HEK293 (cell line): Measurements from ENCODE around the gene SLC39A11.

Experiments used
- CTCF ChIA-PET: fragments of 350-600 bp; formaldehyde crosslinking; extraction: SDS; loops from one replicate; lab custom pipeline; 2021; ENCODE audit warnings: antibody characterized with exemption; lab: Yijun Ruan, JAX
- POLR2A ChIA-PET: fragments of 300-600 bp; formaldehyde crosslinking; extraction: SDS; loops from one replicate; lab custom pipeline; 2020; ENCODE audit warnings: antibody characterized with exemption, inconsistent platforms; lab: Yijun Ruan, JAX
- H3K27ac ChIP-seq: fragments of 200-500 bp; sonication (Bioruptor generic); 2 replicates; pipeline ENCODE4 v1.5.1; 2014; ENCODE audit warnings: low read depth, low read length, control low read depth, inconsistent platforms; ENCODE audit errors: extremely low read depth
- H3K36me3 ChIP-seq, 2 experiments: fragments of 200-500 bp in 1 of 2; sonication (Bioruptor generic) in 1 of 2; 1 replicate in 1 of 2; 2 replicates in 1 of 2; pipeline ENCODE4 v1.5.1; 2014 to 2017; ENCODE audit warnings: inconsistent platforms in 2 of 2, low read length in 2 of 2; ENCODE audit not compliant: control insufficient read depth in 2 of 2, insufficient read depth in 1 of 2
- H3K4me1 ChIP-seq: fragments of 200-500 bp; sonication (Bioruptor generic); 2 replicates; pipeline ENCODE4 v1.5.1; 2014; ENCODE audit warnings: mild to moderate bottlenecking, low read length, inconsistent platforms; ENCODE audit not compliant: control insufficient read depth, insufficient read depth
- H3K4me3 ChIP-seq: 2 replicates; pipeline ENCODE4 v1.5.1; 2011; ENCODE audit warnings: low read depth, mild to moderate bottlenecking, control low read depth, low read length, moderate library complexity
- H3K9me3 ChIP-seq: fragments of 200-500 bp; sonication (Bioruptor generic); 2 replicates; pipeline ENCODE4 v1.5.1; 2014; ENCODE audit warnings: low read depth, low read length, inconsistent platforms; ENCODE audit not compliant: control insufficient read depth, insufficient read depth
- GFI1B ChIP-seq: fragments of 450-650 bp; formaldehyde crosslinking; IDR thresholded peaks from 2 replicates; pipeline ENCODE4 v1.5.1; 2016; ENCODE audit warnings: missing biosample characterization, missing genetic modification characterization
- KLF10 ChIP-seq: fragments of 450-650 bp; IDR thresholded peaks from 2 replicates; pipeline ENCODE4 v1.5.1; 2018; ENCODE audit warnings: missing biosample characterization, mild to moderate bottlenecking, missing genetic modification characterization
- OSR2 ChIP-seq: fragments of 450-650 bp; formaldehyde crosslinking; IDR thresholded peaks from 2 replicates; pipeline ENCODE4 v1.5.1; 2016; ENCODE audit warnings: missing biosample characterization, missing genetic modification characterization
- PATZ1 ChIP-seq: fragments of 450-650 bp; formaldehyde crosslinking; IDR thresholded peaks from 2 replicates; pipeline ENCODE4 v1.5.1; 2016; ENCODE audit warnings: missing biosample characterization, missing genetic modification characterization
- PBX3 ChIP-seq: sonication (generic); formaldehyde crosslinking; IDR thresholded peaks from 2 replicates; pipeline ENCODE4 v1.8.1; 2022; ENCODE audit warnings: mild to moderate bottlenecking, moderate library complexity, missing genetic modification reagents
- PRDM2 ChIP-seq: fragments of 450-650 bp; formaldehyde crosslinking; IDR thresholded peaks from 2 replicates; pipeline ENCODE4 v1.5.1; 2016; ENCODE audit warnings: missing biosample characterization, missing genetic modification characterization, borderline replicate concordance
- SP7 ChIP-seq: fragments of 450-650 bp; formaldehyde crosslinking; IDR thresholded peaks from 2 replicates; pipeline ENCODE4 v1.5.1; 2016; ENCODE audit warnings: missing biosample characterization, missing genetic modification characterization
- TCF7L2 ChIP-seq: IDR thresholded peaks from 2 replicates; pipeline ENCODE4 v1.6.1; 2011; ENCODE audit warnings: low read depth, mild to moderate bottlenecking, inconsistent platforms, low read length, moderate library complexity, borderline replicate concordance
- ZBTB6 ChIP-seq: fragments of 450-650 bp; formaldehyde crosslinking; IDR thresholded peaks from 2 replicates; pipeline ENCODE4 v1.5.1; 2017; ENCODE audit warnings: missing biosample characterization, missing genetic modification characterization
- ZBTB8A ChIP-seq: fragments of 450-650 bp; formaldehyde crosslinking; IDR thresholded peaks from 2 replicates; pipeline ENCODE4 v1.5.1; 2016; ENCODE audit warnings: missing biosample characterization, missing genetic modification characterization
- ZFP69B ChIP-seq: fragments of 450-650 bp; formaldehyde crosslinking; IDR thresholded peaks from 2 replicates; pipeline ENCODE4 v1.5.1; 2016; ENCODE audit warnings: missing biosample characterization, missing genetic modification characterization
- ZNF174 ChIP-seq: fragments of 450-650 bp; formaldehyde crosslinking; IDR thresholded peaks from 2 replicates; pipeline ENCODE4 v1.5.0; 2017; ENCODE audit warnings: missing biosample characterization, mild to moderate bottlenecking, missing genetic modification characterization
- ZNF19 ChIP-seq: fragments of 450-650 bp; formaldehyde crosslinking; IDR thresholded peaks from 2 replicates; pipeline ENCODE4; 2016; ENCODE audit warnings: missing biosample characterization, missing genetic modification characterization, low read depth
- ZNF660 ChIP-seq: fragments of 450-650 bp; IDR thresholded peaks from 2 replicates; pipeline ENCODE4 v1.5.1; 2018; ENCODE audit warnings: missing biosample characterization, mild to moderate bottlenecking, missing genetic modification characterization
- ZNF776 ChIP-seq: fragments of 450-650 bp; formaldehyde crosslinking; IDR thresholded peaks from 2 replicates; pipeline ENCODE4 v1.5.0; 2017; ENCODE audit warnings: missing biosample characterization, missing genetic modification characterization, borderline replicate concordance

Gene SLC39A11

GRCh38 chr17:72778169-72779151, 314.0 kb downstream of the SLC39A11 start (continued):
- TF ChIP-seq ZNF19 (tag by site-specific recombination) (no peak), ZBTB6 (tag by site-specific recombination) (no peak), TCF7L2 (no peak), PRDM2 (no peak), ZNF660 (no peak), SP7 (no peak)

GRCh38 chr17:72775919-72776318, 316.6 kb downstream of the SLC39A11 start:
- H3K27ac ChIP-seq: no peak overlapping the region
- H3K9me3 ChIP-seq: no peaks in the 10 kb centered on the region
- no peak for TF ChIP-seq PBX3 (CRISPR knock-in tag)
- TF ChIP-seq GFI1B (tag by site-specific recombination): no peak
- no peak for TF ChIP-seq PATZ1 (tag by site-specific recombination)
- TF ChIP-seq ZNF776 (tag by site-specific recombination): no peak
- TF ChIP-seq OSR2 (tag by site-specific recombination): no peak
- TF ChIP-seq ZFP69B (tag by site-specific recombination): no peak
- no peak for TF ChIP-seq ZNF174 (tag by site-specific recombination)
- no peak for TF ChIP-seq ZBTB8A (tag by site-specific recombination)
- TF ChIP-seq KLF10 (tag by site-specific recombination): no peak
- no peak overlapping the region for H3K4me3 ChIP-seq
- H3K36me3 ChIP-seq: no peaks in the 10 kb centered on the region
- H3K4me1 ChIP-seq: no peaks in the 10 kb centered on the region; the same call in 1 of the 2 replicates
- POLR2A ChIA-PET: interaction anchor here (0.5 kb wide), 1 partner anchor 655 kb away, joined by 5 read pairs; the partner anchor contains the start of gene SOX9
- CTCF ChIA-PET: interaction anchor here (0.9 to 1.0 kb wide), 2 partner anchors 47 to 260 kb away, joined by 3 to 4 read pairs; no protein-coding TSS in a partner anchor
